Measurements from ENCODE around the gene RAB23.

GRCh38 chr6:57250348-57250747 lies 28.2 kb upstream of the RAB23 start:
- no peak for TF ChIP-seq POLR2AphosphoS5 (IDR thresholded peaks at IDR 0.05)
- TF ChIP-seq EP300 (IDR thresholded peaks at IDR 0.05), result no peak
- no peak for TF ChIP-seq CTCF (IDR thresholded peaks at IDR 0.05)
- TF ChIP-seq POLR2A (IDR thresholded peaks at IDR 0.05), result no peak

Measured in upper lobe of left lung (tissue), 4 donors.